SK-N-SH treated with all-trans-retinoic acid at 6 μM for 48 hours (cell line): Measurements from ENCODE around the gene HGFAC.
A peak's percentile ranks its signal among the peaks of the same experiment; 100 is the strongest.

Experiments
- ATAC-seq: fragments of 200-7000 bp; cut with Tn5 transposase; 3 replicates; pipeline ENCODE4 v1.9.1; 2020; ENCODE audit warnings: mild to moderate bottlenecking, moderate library complexity
- ARNTL ChIP-seq: fragments of 450-650 bp; formaldehyde crosslinking; IDR thresholded peaks from 2 replicates; pipeline ENCODE4 v1.5.0; 2020; ENCODE audit warnings: low read depth, mild to moderate bottlenecking, moderate library complexity, borderline replicate concordance
- BACH2 ChIP-seq: fragments of 250-450 bp; sonication (Bioruptor Pico); IDR thresholded peaks from 2 replicates; pipeline ENCODE4 v1.9.0; 2021; ENCODE audit warnings: mild to moderate bottlenecking, borderline replicate concordance
- CREB5 ChIP-seq: fragments of 250-450 bp; sonication (Bioruptor Pico); IDR thresholded peaks from 2 replicates; pipeline ENCODE4 v1.5.1; 2020; ENCODE audit warnings: low read depth, mild to moderate bottlenecking, moderate library complexity
- CSDC2 ChIP-seq: fragments of 250-450 bp; sonication (Bioruptor Pico); IDR thresholded peaks from 2 replicates; pipeline ENCODE4 v1.5.0; 2020; ENCODE audit warnings: mild to moderate bottlenecking, moderate library complexity
- ESRRG ChIP-seq: fragments of 250-450 bp; sonication (Bioruptor Pico); IDR thresholded peaks from 2 replicates; pipeline ENCODE4 v1.6.1; 2021; ENCODE audit warnings: mild to moderate bottlenecking
- GLIS3 ChIP-seq: fragments of 250-450 bp; sonication (Bioruptor Pico); IDR thresholded peaks from 2 replicates; pipeline ENCODE4 v1.5.0; 2020; ENCODE audit warnings: mild to moderate bottlenecking, moderate library complexity
- ISL1 ChIP-seq: fragments of 250-450 bp; sonication (Bioruptor Pico); IDR thresholded peaks from 2 replicates; pipeline ENCODE4 v2.1.2; 2022; ENCODE audit warnings: mild to moderate bottlenecking, moderate library complexity
- OSR1 ChIP-seq: fragments of 250-450 bp; sonication (Bioruptor Pico); IDR thresholded peaks from 2 replicates; pipeline ENCODE4 v1.8.0; 2022; ENCODE audit warnings: moderate library complexity, mild to moderate bottlenecking, inconsistent platforms
- PPARA ChIP-seq: fragments of 250-450 bp; sonication (Bioruptor Pico); IDR thresholded peaks from 2 replicates; pipeline ENCODE4 v1.5.0; 2020; ENCODE audit warnings: mild to moderate bottlenecking, borderline replicate concordance
- RARB ChIP-seq: fragments of 250-450 bp; sonication (Bioruptor Pico); IDR thresholded peaks from 2 replicates; pipeline ENCODE4 v1.8.0; 2021; ENCODE audit warnings: mild to moderate bottlenecking, moderate library complexity
- SNAI2 ChIP-seq: fragments of 250-450 bp; sonication (Bioruptor Pico); IDR thresholded peaks from 2 replicates; pipeline ENCODE4 v1.5.0; 2020; ENCODE audit warnings: mild to moderate bottlenecking, moderate library complexity
- TCF4 ChIP-seq: fragments of 250-450 bp; sonication (Bioruptor Pico); IDR thresholded peaks from 2 replicates; pipeline ENCODE4 v1.8.0; 2021; ENCODE audit warnings: mild to moderate bottlenecking, moderate library complexity, borderline replicate concordance
- TOX ChIP-seq: fragments of 250-450 bp; sonication (Bioruptor Pico); IDR thresholded peaks from 2 replicates; pipeline ENCODE4 v1.8.0; 2021; ENCODE audit warnings: mild to moderate bottlenecking, moderate library complexity, borderline replicate concordance
- TSHZ2 ChIP-seq: fragments of 250-450 bp; sonication (Bioruptor Pico); IDR thresholded peaks from 2 replicates; pipeline ENCODE4 v1.5.0; 2020; ENCODE audit warnings: mild to moderate bottlenecking, moderate library complexity
- ZFP3 ChIP-seq: fragments of 250-450 bp; sonication (Bioruptor Pico); IDR thresholded peaks from 2 replicates; pipeline ENCODE4 v1.5.0; 2020; ENCODE audit warnings: mild to moderate bottlenecking, moderate library complexity
- ZFP30 ChIP-seq: fragments of 450-650 bp; formaldehyde crosslinking; IDR thresholded peaks from 2 replicates; pipeline ENCODE4 v1.5.0; 2022; ENCODE audit warnings: mild to moderate bottlenecking, moderate library complexity
- ZNF565 ChIP-seq: fragments of 450-650 bp; formaldehyde crosslinking; conservative IDR thresholded peaks from 2 replicates; pipeline ENCODE4 v1.5.0; 2020; ENCODE audit warnings: low read depth, mild to moderate bottlenecking, moderate library complexity
- ZNF70 ChIP-seq: fragments of 450-650 bp; formaldehyde crosslinking; IDR thresholded peaks from 2 replicates; pipeline ENCODE4 v1.5.0; 2020; ENCODE audit warnings: mild to moderate bottlenecking, moderate library complexity
- ZNF8 ChIP-seq: fragments of 450-650 bp; formaldehyde crosslinking; IDR thresholded peaks from 2 replicates; pipeline ENCODE4 v1.5.0; 2020; ENCODE audit warnings: mild to moderate bottlenecking, moderate library complexity
- TF ChIP-seq, protein P1 (sequence below): fragments of 250-450 bp; sonication (Bioruptor Pico); IDR thresholded peaks from 2 replicates; pipeline ENCODE4 v1.5.1; 2021; ENCODE audit warnings: mild to moderate bottlenecking, moderate library complexity
- TF ChIP-seq, protein P2 (sequence below): fragments of 250-450 bp; sonication (Bioruptor Pico); IDR thresholded peaks from 2 replicates; pipeline ENCODE4 v1.8.0; 2020; ENCODE audit warnings: mild to moderate bottlenecking, moderate library complexity, borderline replicate concordance
- TF ChIP-seq, protein P3 (sequence below): fragments of 250-450 bp; sonication (Bioruptor Pico); IDR thresholded peaks from 2 replicates; pipeline ENCODE4 v1.8.0; 2021; ENCODE audit warnings: low read depth, mild to moderate bottlenecking, moderate library complexity, borderline replicate concordance

HGFAC gene

GRCh38 chr4:3487861-3488260 is 46.1 kb downstream of the HGFAC start:
- no peak for ATAC-seq
- TF ChIP-seq ZNF70 (CRISPR knock-in tag) (no peak), PPARA (CRISPR knock-in tag) (no peak), TOX (CRISPR knock-in tag) (no peak)
- TF ChIP-seq, protein P1, sequence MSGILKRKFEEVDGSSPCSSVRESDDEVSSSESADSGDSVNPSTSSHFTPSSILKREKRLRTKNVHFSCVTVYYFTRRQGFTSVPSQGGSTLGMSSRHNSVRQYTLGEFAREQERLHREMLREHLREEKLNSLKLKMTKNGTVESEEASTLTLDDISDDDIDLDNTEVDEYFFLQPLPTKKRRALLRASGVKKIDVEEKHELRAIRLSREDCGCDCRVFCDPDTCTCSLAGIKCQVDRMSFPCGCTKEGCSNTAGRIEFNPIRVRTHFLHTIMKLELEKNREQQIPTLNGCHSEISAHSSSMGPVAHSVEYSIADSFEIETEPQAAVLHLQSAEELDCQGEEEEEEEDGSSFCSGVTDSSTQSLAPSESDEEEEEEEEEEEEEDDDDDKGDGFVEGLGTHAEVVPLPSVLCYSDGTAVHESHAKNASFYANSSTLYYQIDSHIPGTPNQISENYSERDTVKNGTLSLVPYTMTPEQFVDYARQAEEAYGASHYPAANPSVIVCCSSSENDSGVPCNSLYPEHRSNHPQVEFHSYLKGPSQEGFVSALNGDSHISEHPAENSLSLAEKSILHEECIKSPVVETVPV (CRISPR knock-in tag): no peak

DNA sequence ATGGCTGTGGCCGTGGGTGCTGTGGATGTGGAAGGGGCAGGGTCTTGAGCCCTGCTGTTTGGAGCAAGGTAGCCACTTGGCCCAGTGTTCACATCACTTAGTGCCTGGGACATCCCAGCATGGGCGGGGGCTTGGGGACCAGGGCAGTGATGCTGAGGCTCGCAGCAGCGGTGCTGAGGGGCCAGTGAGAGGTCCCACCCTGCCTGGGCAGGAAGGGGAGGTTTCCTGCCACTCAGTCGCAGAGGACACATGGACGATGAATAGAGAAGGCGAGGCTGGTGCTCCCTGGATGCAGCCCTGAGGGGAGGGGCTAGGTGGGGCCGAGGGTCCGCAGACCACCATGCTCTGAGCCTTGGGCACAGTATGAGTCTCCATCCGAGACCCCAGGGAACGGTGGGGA is 47.1 kb downstream of the HGFAC start:
- TF ChIP-seq TOX (CRISPR knock-in tag) (no peak), GLIS3 (CRISPR knock-in tag) (no peak), TSHZ2 (CRISPR knock-in tag) (no peak), OSR1 (CRISPR knock-in tag) (no peak), RARB (CRISPR knock-in tag) (no peak), SNAI2 (CRISPR knock-in tag) (no peak), ARNTL (no peak), ZNF8 (CRISPR knock-in tag) (no peak), ZNF565 (CRISPR knock-in tag) (no peak), ZFP30 (CRISPR knock-in tag) (no peak), ZFP3 (CRISPR knock-in tag) (no peak), ESRRG (CRISPR knock-in tag) (no peak), TCF4 (CRISPR knock-in tag) (no peak), ZNF70 (CRISPR knock-in tag) (no peak), CSDC2 (CRISPR knock-in tag) (no peak), ISL1 (CRISPR knock-in tag) (no peak)
- TF ChIP-seq, protein P2, sequence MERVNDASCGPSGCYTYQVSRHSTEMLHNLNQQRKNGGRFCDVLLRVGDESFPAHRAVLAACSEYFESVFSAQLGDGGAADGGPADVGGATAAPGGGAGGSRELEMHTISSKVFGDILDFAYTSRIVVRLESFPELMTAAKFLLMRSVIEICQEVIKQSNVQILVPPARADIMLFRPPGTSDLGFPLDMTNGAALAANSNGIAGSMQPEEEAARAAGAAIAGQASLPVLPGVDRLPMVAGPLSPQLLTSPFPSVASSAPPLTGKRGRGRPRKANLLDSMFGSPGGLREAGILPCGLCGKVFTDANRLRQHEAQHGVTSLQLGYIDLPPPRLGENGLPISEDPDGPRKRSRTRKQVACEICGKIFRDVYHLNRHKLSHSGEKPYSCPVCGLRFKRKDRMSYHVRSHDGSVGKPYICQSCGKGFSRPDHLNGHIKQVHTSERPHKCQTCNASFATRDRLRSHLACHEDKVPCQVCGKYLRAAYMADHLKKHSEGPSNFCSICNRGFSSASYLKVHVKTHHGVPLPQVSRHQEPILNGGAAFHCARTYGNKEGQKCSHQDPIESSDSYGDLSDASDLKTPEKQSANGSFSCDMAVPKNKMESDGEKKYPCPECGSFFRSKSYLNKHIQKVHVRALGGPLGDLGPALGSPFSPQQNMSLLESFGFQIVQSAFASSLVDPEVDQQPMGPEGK (CRISPR knock-in tag): no peak
- TF ChIP-seq, protein P3, sequence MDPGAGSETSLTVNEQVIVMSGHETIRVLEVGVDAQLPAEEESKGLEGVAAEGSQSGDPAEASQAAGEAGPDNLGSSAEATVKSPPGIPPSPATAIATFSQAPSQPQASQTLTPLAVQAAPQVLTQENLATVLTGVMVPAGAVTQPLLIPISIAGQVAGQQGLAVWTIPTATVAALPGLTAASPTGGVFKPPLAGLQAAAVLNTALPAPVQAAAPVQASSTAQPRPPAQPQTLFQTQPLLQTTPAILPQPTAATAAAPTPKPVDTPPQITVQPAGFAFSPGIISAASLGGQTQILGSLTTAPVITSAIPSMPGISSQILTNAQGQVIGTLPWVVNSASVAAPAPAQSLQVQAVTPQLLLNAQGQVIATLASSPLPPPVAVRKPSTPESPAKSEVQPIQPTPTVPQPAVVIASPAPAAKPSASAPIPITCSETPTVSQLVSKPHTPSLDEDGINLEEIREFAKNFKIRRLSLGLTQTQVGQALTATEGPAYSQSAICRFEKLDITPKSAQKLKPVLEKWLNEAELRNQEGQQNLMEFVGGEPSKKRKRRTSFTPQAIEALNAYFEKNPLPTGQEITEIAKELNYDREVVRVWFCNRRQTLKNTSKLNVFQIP (CRISPR knock-in tag): no peak
- TF ChIP-seq, protein P1 (CRISPR knock-in tag): no peak

DNA sequence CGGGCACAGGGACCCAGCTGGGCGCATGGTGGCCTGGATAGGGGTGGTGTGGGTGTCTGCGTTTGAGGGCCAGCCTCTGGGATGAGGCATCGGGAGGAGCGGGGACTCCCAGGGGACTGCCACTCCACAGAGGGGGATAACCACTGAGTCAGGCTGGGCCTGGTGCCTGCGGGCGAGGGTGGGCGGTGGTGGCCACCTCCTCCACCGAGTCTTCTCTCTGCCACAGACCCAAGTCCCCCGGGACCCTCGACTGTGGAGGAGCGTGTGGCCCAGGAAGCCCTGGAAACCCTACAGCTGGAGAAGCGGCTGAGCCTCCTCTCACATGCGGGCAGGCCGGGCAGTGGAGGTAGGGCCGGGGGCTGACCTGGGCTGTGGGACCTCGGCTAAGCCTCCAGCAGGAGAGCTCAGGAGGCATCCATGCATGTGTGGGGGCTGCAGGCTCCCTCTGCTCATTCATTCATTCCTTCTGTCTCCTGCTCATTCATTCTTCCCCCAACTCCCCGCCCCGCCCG is 47.7 kb downstream of the HGFAC start:
- 0 out of 3 replicates have a peak, but pooled peaks have one; percentile 3 for ATAC-seq
- TF ChIP-seq BACH2 (CRISPR knock-in tag) (no peak), SNAI2 (CRISPR knock-in tag) (no peak), TOX (CRISPR knock-in tag) (no peak), TSHZ2 (CRISPR knock-in tag) (no peak), RARB (CRISPR knock-in tag) (no peak), OSR1 (CRISPR knock-in tag) (no peak), CREB5 (no peak), GLIS3 (CRISPR knock-in tag) (no peak)
- TF ChIP-seq, protein P2 (CRISPR knock-in tag): no peak

More for the DNA sequence above, 47.1 kb downstream of the HGFAC start:
- no peak for ATAC-seq
